Natural killer cell (primary cell): ENCODE results near the gene NOTCH4. TPM values are rescaled to one million over a fixed set of nuclear protein-coding genes. Genes with fewer than 3 reads are reported as not detected.

ENCODE experiments used
- ATAC-seq, 3 donors: fragments of 150-1000 bp in 2 of 3; fragments of 200-7000 bp in 1 of 3; cut with Tn5 transposase; 1 replicate in 1 of 3; 2 replicates in 2 of 3; pipeline ENCODE4 v1.10.0; 2021; ENCODE audit warnings: mild to moderate bottlenecking in 2 of 3, moderate library complexity in 2 of 3
- DNase-seq, 2 donors: peaks; one replicate each; pipeline versions ENCODE4 v3.0.0 to v3.0.0-alpha.2; 2013 to 2021; ENCODE audit warnings: mixed read lengths in 1 of 2
- H3K27ac ChIP-seq: one replicate; pipeline ENCODE4 v1.5.1; 2013; ENCODE audit warnings: mild to moderate bottlenecking, low read length
- H3K27me3 ChIP-seq: one replicate; pipeline ENCODE4 v1.6.1; 2013; ENCODE audit warnings: low read length; ENCODE audit not compliant: control insufficient read depth, insufficient read depth
- H3K36me3 ChIP-seq: one replicate; pipeline ENCODE4 v1.6.1; 2013; ENCODE audit warnings: low read length; ENCODE audit not compliant: control insufficient read depth, insufficient read depth
- H3K4me1 ChIP-seq: one replicate; pipeline ENCODE4 v1.6.1; 2013; ENCODE audit warnings: low read length; ENCODE audit not compliant: control insufficient read depth, insufficient read depth
- H3K4me3 ChIP-seq: one replicate; pipeline ENCODE4 v1.5.1; 2013; ENCODE audit warnings: low read length
- H3K9me3 ChIP-seq: one replicate; pipeline ENCODE4 v1.6.1; 2013; ENCODE audit warnings: low read length; ENCODE audit not compliant: control insufficient read depth, insufficient read depth
- H3K27ac Mint-ChIP-seq, 2 donors: one replicate each; pipeline ENCODE4 v1.8.0; 2022; ENCODE audit warnings: mild to moderate bottlenecking in 2 of 2, mixed read lengths in 2 of 2, moderate library complexity in 1 of 2
- H3K27me3 Mint-ChIP-seq, 2 donors: one replicate each; pipeline ENCODE4 v1.8.0; 2022; ENCODE audit warnings: low read depth in 2 of 2, mixed read lengths in 2 of 2
- H3K36me3 Mint-ChIP-seq: one replicate; pipeline ENCODE4 v1.8.0; 2022; ENCODE audit warnings: mixed read lengths
- H3K4me1 Mint-ChIP-seq, 2 donors: one replicate each; pipeline ENCODE4 v1.8.0; 2022; ENCODE audit warnings: mixed read lengths in 2 of 2
- H3K4me3 Mint-ChIP-seq: one replicate; pipeline ENCODE4 v1.8.0; 2022; ENCODE audit warnings: mild to moderate bottlenecking, moderate library complexity, mixed read lengths
- H3K9me3 Mint-ChIP-seq, 2 donors: one replicate each; pipeline ENCODE4 v1.8.0; 2022; ENCODE audit warnings: mixed read lengths in 2 of 2
- CTCF ChIP-seq: fragments of 200-600 bp; IDR thresholded peaks from one replicate; pipeline ENCODE4 v1.8.0; 2022; ENCODE audit warnings: antibody characterized with exemption
- WGBS: methylation state at CpG from one replicate; pipeline ENCODE4 v1.1.7; 2013; ENCODE audit warnings: missing lambda C conversion rate; ENCODE audit not compliant: insufficient coverage; 5-methylcytosine and 5-hydroxymethylcytosine counted together
- intact Hi-C: fragments of 100-400 bp; cut with micrococcal nuclease; formaldehyde crosslinking; loops from one replicate; pipeline ENCODE4 v1.14.2; 2022
- total RNA-seq, 4 donors: library from RNA; stranded (reverse); fragments of 120-200 nt in 1 of 4; gene quantifications; one replicate each; pipeline versions ENCODE4 v1.2.3 to v1.2.4, GENCODE V29; 2013 to 2022

The NOTCH4 gene
- total RNA-seq, 3 donors from 2014 or later (not counting 1 experiment from before 2014, with no cell fraction given), result 2.6 to 4.8 (median 2.7) TPM

- Mint-ChIP-seq H3K9me3 (no peaks in the 10 kb centered on the region), H3K36me3 (no peaks in the 10 kb centered on the region), H3K27ac (no peak overlapping the region), H3K4me3 (no peak overlapping the region), H3K4me1 (no peaks in the 10 kb centered on the region), H3K27me3 (peaks cover 9 to 18% of the 10 kb centered on the region in 2 donors)
- WGBS, result 94% methylated on average over 9 of the region's 9 CpGs
- Histone ChIP-seq H3K27me3 (no peaks in the 10 kb centered on the region), H3K4me3 (no peak overlapping the region), H3K27ac (no peak overlapping the region), H3K36me3 (no peaks in the 10 kb centered on the region), H3K9me3 (no peaks in the 10 kb centered on the region), H3K4me1 (no peaks in the 10 kb centered on the region)
- intact Hi-C loops, result no loop called here
- TF ChIP-seq CTCF, result no peak
- DNase-seq, result no peak
- ATAC-seq, result no peak
Observed at GRCh38 chr6:32203426-32204267, 20.2 kb downstream of the NOTCH4 start.

GRCh38 chr6:32202186-32202585, 21.7 kb downstream of the NOTCH4 start:
- Mint-ChIP-seq H3K4me1 (peaks cover 0 to under 1% of the 10 kb centered on the region in 2 donors), H3K4me3 (no peak overlapping the region), H3K36me3 (no peaks in the 10 kb centered on the region), H3K9me3 (no peaks in the 10 kb centered on the region), H3K27ac (no peak overlapping the region), H3K27me3 (peaks cover 9 to 18% of the 10 kb centered on the region in 2 donors)
- Histone ChIP-seq H3K4me1 (peaks cover 2% of the 10 kb centered on the region), H3K9me3 (no peaks in the 10 kb centered on the region), H3K27me3 (no peaks in the 10 kb centered on the region), H3K36me3 (no peaks in the 10 kb centered on the region), H3K4me3 (no peak overlapping the region), H3K27ac (no peak overlapping the region)
- no peak for DNase-seq
- intact Hi-C loops, result no loop called here
- TF ChIP-seq CTCF, result no peak
- no peak for ATAC-seq
- WGBS, result 86% methylated on average over 9 of the region's 9 CpGs

- DNase-seq, result no peak
Observed at GRCh38 chr6:32200711-32201475, 23.0 kb downstream of the NOTCH4 start.

More at GRCh38 chr6:32200711-32201475, 23.0 kb downstream of the NOTCH4 start:
- Mint-ChIP-seq H3K4me3 (no peak overlapping the region), H3K4me1 (peaks cover 12 to 13% of the 10 kb centered on the region in 2 donors), H3K36me3 (no peaks in the 10 kb centered on the region), H3K27ac (no peak overlapping the region), H3K27me3 (peaks cover 9 to 11% of the 10 kb centered on the region in 2 donors), H3K9me3 (no peaks in the 10 kb centered on the region)
- intact Hi-C loops, result no loop called here
- TF ChIP-seq CTCF, result no peak
- no peaks in the 10 kb centered on the region for H3K36me3 ChIP-seq
- no peaks in the 10 kb centered on the region for H3K27me3 ChIP-seq
- H3K4me3 ChIP-seq, result no peak overlapping the region
- no peak for ATAC-seq
- 92% methylated on average over 12 of the region's 13 CpGs for WGBS
- no peak overlapping the region for H3K27ac ChIP-seq
- no peaks in the 10 kb centered on the region for H3K9me3 ChIP-seq
- peaks cover 14% of the 10 kb centered on the region for H3K4me1 ChIP-seq
